GM18861 (cell line): ENCODE results near the gene GASK1B.

Experiments
- ATAC-seq: cut with Tn5 transposase; IDR thresholded peaks from one replicate; pipeline ENCODE4 v1.9.1; 2021; ENCODE audit not compliant: unreplicated experiment

Gene GASK1B

GRCh38 chr4:158147151-158147550, 25.7 kb downstream of the GASK1B start:
- no peak for ATAC-seq

- no peak for ATAC-seq
Measured at GRCh38 chr4:158146736-158147135, 26.1 kb downstream of the GASK1B start.

- ATAC-seq: no peak
Measured at GRCh38 chr4:158139086-158139485, 33.7 kb downstream of the GASK1B start.

- no peak for ATAC-seq
Measured at GRCh38 chr4:158134222-158134621, 38.6 kb downstream of the GASK1B start.

GRCh38 chr4:158133551-158133950, 39.3 kb downstream of the GASK1B start:
- no peak for ATAC-seq

GRCh38 chr4:158131027-158131426, 41.8 kb downstream of the GASK1B start:
- no peak for ATAC-seq

- no peak for ATAC-seq
Measured at GRCh38 chr4:158130204-158130603, 42.6 kb downstream of the GASK1B start.

- ATAC-seq: peak; percentile 77
Measured at GRCh38 chr4:158129694-158130093, 43.1 kb downstream of the GASK1B start.

GRCh38 chr4:158128540-158128939, 44.3 kb downstream of the GASK1B start:
- ATAC-seq: no peak

GRCh38 chr4:158125310-158125709, 47.5 kb downstream of the GASK1B start:
- ATAC-seq: no peak
